ENCODE results near the gene NPAS3.

NPAS3 gene

DNA sequence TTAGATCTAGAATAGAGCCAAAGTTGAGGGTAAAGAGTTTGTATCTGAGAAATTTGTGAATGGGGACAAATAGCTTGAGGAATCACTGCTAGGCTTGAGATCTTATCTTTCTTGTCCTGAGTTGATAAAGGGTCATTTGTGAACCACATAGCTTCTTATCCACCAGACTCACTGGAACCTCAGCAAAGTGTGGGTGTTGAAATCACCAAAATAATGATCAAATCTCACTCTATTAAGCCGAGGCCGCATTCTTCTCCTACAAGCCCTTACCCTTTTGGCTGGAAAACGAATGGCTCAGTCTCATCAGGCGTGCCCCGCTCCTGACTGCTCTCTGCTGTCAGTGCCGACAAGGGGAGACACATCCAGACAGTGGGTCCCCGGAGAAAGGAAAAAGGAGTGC is 771.6 kb downstream of the NPAS3 start:
- Mint-ChIP-seq H3K27me3 (peaks cover 5% of the 10 kb centered on the region), H3K4me1 (ENCODE audit: low read depth) (no peaks in the 10 kb centered on the region), H3K4me3 (no peak overlapping the region), H3K27ac (no peak overlapping the region), H3K9me3 (no peaks in the 10 kb centered on the region), H3K36me3 (ENCODE audit: low read depth) (no peaks in the 10 kb centered on the region)
- no peak for DNase-seq

DNA sequence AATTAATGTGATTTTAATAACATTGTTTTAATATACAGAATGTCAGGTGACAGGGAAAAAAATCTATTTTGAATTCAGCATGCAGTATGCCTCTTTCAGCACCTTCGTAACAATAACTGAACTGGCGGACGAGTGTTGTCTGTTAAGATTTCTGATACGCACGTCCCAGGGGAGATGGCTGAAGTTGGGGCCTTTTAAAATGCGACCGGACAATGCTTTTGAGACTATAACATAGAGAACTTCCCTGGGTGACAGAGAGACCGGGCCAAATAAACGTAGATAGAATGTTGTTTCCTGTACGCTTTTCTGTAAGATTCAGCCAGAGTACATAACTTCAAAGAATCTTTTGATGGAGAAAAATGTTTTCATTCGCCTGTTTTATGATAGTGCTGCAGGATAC is 772.5 kb downstream of the NPAS3 start:
- Mint-ChIP-seq H3K36me3 (ENCODE audit: low read depth) (no peaks in the 10 kb centered on the region), H3K9me3 (peaks cover 2% of the 10 kb centered on the region), H3K27me3 (peaks cover 2% of the 10 kb centered on the region), H3K27ac (no peak overlapping the region), H3K4me3 (no peak overlapping the region), H3K4me1 (ENCODE audit: low read depth) (no peaks in the 10 kb centered on the region)
- no peak for DNase-seq

DNA sequence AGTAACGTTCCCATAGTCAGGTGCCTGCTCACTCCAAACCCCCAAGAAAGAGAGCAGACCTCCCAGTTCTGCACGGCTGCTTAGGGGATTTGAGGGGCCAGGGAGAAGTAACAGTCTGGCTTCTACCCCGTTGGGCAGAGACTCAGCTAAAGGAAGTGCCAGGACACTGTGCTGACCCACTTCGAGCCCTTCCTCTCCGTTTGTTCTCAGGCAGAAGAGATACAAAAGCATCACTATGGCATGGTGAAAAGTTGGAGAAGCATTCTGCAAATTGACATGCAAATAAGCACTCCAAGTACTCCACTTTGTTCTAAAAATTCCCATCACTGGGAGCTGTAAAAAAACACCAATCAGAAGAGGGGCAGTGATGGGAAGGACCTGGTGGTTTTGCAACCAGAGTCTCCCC is 773.1 kb downstream of the NPAS3 start:
- H3K4me1 Mint-ChIP-seq (ENCODE audit: low read depth): no peaks in the 10 kb centered on the region
- H3K9me3 Mint-ChIP-seq: peaks cover 2% of the 10 kb centered on the region
- H3K27me3 Mint-ChIP-seq: no peaks in the 10 kb centered on the region
- no peak overlapping the region for H3K27ac Mint-ChIP-seq
- DNase-seq: no peak
- H3K36me3 Mint-ChIP-seq (ENCODE audit: low read depth): no peaks in the 10 kb centered on the region
- H3K4me3 Mint-ChIP-seq: no peak overlapping the region

DNA sequence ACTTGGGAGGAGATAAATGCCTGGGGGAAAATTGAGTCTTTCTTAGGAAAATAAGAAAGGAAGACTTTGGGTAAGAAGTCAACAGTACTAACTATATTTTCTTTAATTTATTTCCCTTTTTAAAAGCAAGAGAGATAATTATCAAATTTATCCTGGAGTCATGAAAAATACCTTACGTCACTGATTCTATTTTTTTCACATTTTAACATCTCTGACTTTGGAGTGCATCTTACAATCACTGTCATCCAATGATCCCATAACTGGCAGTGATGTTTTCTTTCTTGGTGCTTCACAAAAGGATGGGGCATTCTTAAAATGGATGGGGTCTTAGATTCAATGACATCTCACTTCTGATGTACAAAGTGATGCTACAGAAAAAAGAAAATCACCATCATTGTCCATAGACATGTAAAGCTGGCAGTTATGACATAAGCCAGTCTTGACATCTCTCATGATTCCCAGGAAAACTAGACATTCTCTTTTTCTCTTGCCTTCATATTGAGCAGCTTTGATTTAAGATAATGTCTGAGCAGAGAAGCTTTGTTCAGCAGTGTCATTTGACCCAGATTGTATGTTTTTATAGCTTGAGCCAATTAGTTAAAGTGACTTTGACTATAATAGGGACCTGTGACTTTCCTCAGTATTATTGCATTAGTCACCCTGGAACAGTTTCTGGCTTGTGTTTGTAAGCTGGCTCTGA is 776.0 kb downstream of the NPAS3 start:
- DNase-seq: no peak
- Mint-ChIP-seq H3K9me3 (peaks cover 2% of the 10 kb centered on the region), H3K27ac (no peak overlapping the region), H3K4me1 (ENCODE audit: low read depth) (no peaks in the 10 kb centered on the region), H3K4me3 (no peak overlapping the region), H3K27me3 (no peaks in the 10 kb centered on the region), H3K36me3 (ENCODE audit: low read depth) (no peaks in the 10 kb centered on the region)

DNA sequence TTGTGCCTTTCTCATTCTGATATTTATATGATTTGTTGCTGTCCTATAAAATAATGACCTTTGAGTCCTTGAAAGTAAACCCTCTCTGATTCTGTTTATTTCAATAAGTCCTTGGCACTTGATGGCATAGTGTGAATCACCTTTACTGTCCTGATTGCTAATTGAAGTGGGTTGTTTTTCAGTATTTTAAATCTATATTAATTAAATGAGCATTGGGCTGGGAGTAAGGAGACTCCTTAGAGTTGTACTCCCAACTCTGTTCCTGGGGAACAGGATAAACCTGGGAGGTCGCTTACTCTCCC is 776.5 kb downstream of the NPAS3 start:
- H3K36me3 Mint-ChIP-seq (ENCODE audit: low read depth): no peaks in the 10 kb centered on the region
- H3K9me3 Mint-ChIP-seq: peaks cover 2% of the 10 kb centered on the region
- H3K27me3 Mint-ChIP-seq: no peaks in the 10 kb centered on the region
- H3K4me3 Mint-ChIP-seq: no peak overlapping the region
- H3K27ac Mint-ChIP-seq: no peak overlapping the region
- DNase-seq: no peak
- no peaks in the 10 kb centered on the region for H3K4me1 Mint-ChIP-seq (ENCODE audit: low read depth)

DNA sequence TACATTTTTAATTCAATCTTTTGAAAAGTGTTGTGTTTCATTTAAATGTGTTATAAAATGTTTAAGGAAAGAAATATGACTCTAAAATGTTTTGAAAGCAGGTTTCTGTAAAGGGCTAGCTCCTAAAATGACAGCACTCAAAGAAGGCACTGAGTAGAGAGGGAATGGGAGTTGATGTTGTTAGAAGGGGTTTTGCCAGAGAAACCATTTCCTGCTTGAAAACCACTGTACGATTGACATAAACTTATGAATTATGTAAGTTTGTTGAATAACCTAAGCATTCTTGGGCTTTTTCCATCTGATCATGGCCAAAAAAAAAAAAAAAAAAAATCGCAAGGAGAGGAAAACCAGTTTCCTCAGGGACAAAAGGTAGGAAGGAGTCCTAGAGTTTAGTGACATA is 778.2 kb downstream of the NPAS3 start:
- Mint-ChIP-seq H3K36me3 (ENCODE audit: low read depth) (no peaks in the 10 kb centered on the region), H3K4me3 (no peak overlapping the region), H3K27ac (no peak overlapping the region), H3K9me3 (peaks cover 2% of the 10 kb centered on the region), H3K4me1 (ENCODE audit: low read depth) (no peaks in the 10 kb centered on the region), H3K27me3 (no peaks in the 10 kb centered on the region)
- no peak for DNase-seq

DNA sequence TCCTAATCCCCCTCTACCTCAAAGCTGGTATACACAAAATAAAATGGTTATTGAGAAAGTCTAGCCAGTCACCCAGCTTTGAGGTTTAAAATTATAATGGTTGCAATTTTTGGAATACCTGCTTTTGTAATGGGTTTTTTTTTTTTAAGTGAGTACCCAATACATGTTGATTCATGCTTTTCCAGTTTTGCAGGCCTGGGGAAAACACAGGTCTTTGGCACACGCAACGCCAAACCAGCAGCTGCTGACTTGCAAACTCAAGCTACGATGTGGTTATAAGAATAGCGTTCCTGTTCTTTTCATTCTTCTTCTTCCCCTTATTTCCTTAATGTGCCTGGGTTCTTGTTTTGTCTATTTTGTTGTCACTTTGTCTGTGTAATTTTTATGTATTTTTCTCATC is 779.2 kb downstream of the NPAS3 start:
- Mint-ChIP-seq H3K9me3 (peaks cover 2% of the 10 kb centered on the region), H3K27ac (no peak overlapping the region), H3K36me3 (ENCODE audit: low read depth) (no peaks in the 10 kb centered on the region), H3K27me3 (no peaks in the 10 kb centered on the region), H3K4me1 (ENCODE audit: low read depth) (no peaks in the 10 kb centered on the region), H3K4me3 (no peak overlapping the region)
- DNase-seq: no peak

DNA sequence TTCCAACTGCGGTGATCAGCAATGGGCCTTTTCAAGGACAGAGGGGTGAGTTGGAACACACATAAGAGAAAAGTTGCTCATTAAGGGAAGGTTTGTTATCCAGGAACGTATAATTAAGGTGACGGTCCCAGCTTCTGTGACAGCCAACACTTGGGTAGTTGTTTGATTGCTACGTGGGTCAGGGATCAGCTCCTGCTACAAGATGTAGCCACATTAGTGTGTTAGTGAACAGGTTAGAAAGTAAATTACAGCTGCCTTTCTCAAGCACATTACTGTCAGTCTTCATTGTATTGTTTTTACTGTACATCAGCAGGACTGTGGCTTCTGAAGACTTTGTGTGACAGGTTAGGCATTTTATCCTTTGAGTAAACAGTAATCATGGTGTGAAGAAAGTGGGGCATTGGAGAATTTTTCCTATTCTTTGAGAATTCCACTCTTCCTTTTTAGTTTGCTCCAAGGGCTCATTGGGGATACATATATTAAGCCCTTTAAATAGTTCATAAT is 781.7 kb downstream of the NPAS3 start:
- no peaks in the 10 kb centered on the region for H3K36me3 Mint-ChIP-seq (ENCODE audit: low read depth)
- no peak overlapping the region for H3K27ac Mint-ChIP-seq
- H3K9me3 Mint-ChIP-seq: peaks cover 2% of the 10 kb centered on the region
- H3K4me1 Mint-ChIP-seq (ENCODE audit: low read depth): no peaks in the 10 kb centered on the region
- no peak for DNase-seq
- H3K4me3 Mint-ChIP-seq: no peak overlapping the region
- no peaks in the 10 kb centered on the region for H3K27me3 Mint-ChIP-seq

DNA sequence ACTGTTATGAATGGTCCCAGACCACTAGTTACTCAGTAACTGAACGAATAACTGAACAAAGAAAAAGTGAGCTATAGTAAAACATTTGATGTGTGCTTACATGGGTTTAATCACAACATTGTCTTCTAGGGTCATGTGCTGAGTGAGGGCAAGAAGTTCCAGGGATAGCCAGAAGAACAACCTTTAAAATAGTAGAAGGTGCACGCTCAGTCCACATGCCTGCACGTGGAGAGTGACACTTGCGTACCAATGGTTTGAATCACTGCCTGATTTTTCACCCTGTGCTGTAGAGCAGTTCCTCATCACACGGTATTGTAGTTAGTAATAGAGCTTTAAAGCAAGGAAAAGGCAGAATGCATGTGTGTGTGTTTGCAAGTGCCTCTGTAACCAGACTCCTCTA is 788.0 kb downstream of the NPAS3 start:
- H3K4me3 Mint-ChIP-seq: no peak overlapping the region
- no peak for DNase-seq
- no peak overlapping the region for H3K27ac Mint-ChIP-seq
- H3K9me3 Mint-ChIP-seq: no peaks in the 10 kb centered on the region
- peaks cover 6% of the 10 kb centered on the region for H3K4me1 Mint-ChIP-seq (ENCODE audit: low read depth)
- peaks cover 8% of the 10 kb centered on the region for H3K27me3 Mint-ChIP-seq
- no peaks in the 10 kb centered on the region for H3K36me3 Mint-ChIP-seq (ENCODE audit: low read depth)

DNA sequence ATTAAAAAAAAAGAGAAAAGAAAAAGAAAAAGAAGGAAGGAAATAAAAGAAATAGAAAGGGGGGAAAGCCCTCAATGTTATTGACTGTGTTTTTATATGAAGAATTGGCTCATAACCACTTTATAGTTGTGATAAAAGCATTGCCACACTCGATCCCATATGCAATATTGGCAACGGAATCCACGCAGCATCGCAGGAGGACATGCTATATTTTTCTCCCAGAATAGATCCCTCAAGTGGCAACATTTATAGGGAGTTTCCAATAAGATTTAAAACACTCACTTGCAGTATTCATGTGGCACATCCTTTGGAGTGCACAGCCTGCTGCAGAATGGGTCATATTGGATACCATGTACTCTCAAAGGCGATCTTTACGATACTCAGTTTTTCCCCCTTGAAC is 788.9 kb downstream of the NPAS3 start:
- Mint-ChIP-seq H3K4me3 (no peak overlapping the region), H3K27me3 (peaks cover 10% of the 10 kb centered on the region), H3K27ac (no peak overlapping the region), H3K9me3 (no peaks in the 10 kb centered on the region), H3K36me3 (ENCODE audit: low read depth) (no peaks in the 10 kb centered on the region), H3K4me1 (ENCODE audit: low read depth) (peaks cover 6% of the 10 kb centered on the region)
- no peak for DNase-seq

DNA sequence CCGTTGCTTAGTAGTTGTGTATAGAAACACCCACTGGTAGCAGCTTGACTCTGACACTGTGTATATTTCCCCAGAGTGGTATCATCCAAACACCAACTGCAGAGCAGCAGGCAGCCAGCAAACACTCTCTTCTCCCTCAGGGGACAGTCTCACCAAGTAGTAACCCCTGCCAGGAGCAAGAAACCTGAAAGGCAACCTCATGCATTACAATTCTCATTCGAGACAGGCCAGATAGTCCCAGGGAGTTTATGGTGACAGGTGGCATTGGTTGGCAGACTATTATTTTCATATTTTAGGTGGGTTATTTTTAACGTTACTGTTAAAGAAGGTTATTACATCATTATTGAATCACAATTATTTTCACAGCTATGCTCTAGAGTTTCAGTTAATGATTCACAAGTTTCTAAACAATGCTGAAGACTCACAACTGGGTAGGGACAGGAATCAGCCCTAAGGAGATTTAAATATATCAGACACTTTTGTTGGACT is 789.4 kb downstream of the NPAS3 start:
- H3K4me3 Mint-ChIP-seq: no peak overlapping the region
- no peak overlapping the region for H3K27ac Mint-ChIP-seq
- H3K9me3 Mint-ChIP-seq: no peaks in the 10 kb centered on the region
- no peaks in the 10 kb centered on the region for H3K36me3 Mint-ChIP-seq (ENCODE audit: low read depth)
- DNase-seq: no peak
- peaks cover 10% of the 10 kb centered on the region for H3K27me3 Mint-ChIP-seq
- H3K4me1 Mint-ChIP-seq (ENCODE audit: low read depth): peaks cover 8% of the 10 kb centered on the region

DNA sequence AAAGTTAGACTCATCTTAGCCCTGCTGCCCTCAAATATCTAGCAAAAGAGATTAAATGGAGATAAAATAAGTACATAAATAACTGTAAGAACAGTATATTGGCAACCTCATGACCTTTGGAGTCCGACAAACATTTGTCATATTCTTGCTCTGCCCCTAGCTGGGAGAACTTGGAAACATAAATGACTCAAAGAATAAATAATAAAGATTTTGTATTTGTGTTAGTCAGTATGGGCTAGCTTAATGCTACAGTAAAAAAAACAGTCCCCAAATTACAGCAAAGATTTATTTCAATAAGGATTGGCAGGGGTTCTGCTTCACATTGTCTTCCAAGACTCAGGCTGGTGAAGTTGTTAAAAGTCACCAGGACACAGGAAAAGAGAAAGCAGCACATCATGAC is 791.5 kb downstream of the NPAS3 start:
- H3K27me3 Mint-ChIP-seq: peaks cover 10% of the 10 kb centered on the region
- H3K4me1 Mint-ChIP-seq (ENCODE audit: low read depth): peaks cover 28% of the 10 kb centered on the region
- no peak overlapping the region for H3K4me3 Mint-ChIP-seq
- no peaks in the 10 kb centered on the region for H3K36me3 Mint-ChIP-seq (ENCODE audit: low read depth)
- no peaks in the 10 kb centered on the region for H3K9me3 Mint-ChIP-seq
- no peak for DNase-seq
- no peak overlapping the region for H3K27ac Mint-ChIP-seq

DNA sequence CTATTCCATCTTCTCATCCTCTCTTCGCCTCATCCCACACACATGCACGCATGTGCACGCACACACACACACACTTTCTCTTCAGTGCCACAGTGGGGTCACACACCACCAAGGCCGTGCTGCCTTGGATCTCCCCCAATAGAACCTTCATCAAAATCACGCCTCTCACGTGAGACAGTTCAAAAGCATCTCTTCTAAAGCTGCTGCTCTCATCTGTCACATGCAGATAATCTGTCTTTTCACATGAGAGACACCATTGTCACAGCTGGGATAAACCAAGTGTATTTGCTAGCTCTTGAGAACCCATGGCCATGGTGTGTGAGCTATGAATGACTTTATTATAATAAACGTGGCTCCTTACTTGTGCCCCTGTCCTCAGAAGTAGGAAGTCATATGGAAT is 793.5 kb downstream of the NPAS3 start:
- H3K27ac Mint-ChIP-seq: no peak overlapping the region
- no peaks in the 10 kb centered on the region for H3K9me3 Mint-ChIP-seq
- peaks cover 4% of the 10 kb centered on the region for H3K27me3 Mint-ChIP-seq
- H3K4me3 Mint-ChIP-seq: no peak overlapping the region
- H3K4me1 Mint-ChIP-seq (ENCODE audit: low read depth): peaks cover 32% of the 10 kb centered on the region
- DNase-seq: no peak
- H3K36me3 Mint-ChIP-seq (ENCODE audit: low read depth): no peaks in the 10 kb centered on the region

DNA sequence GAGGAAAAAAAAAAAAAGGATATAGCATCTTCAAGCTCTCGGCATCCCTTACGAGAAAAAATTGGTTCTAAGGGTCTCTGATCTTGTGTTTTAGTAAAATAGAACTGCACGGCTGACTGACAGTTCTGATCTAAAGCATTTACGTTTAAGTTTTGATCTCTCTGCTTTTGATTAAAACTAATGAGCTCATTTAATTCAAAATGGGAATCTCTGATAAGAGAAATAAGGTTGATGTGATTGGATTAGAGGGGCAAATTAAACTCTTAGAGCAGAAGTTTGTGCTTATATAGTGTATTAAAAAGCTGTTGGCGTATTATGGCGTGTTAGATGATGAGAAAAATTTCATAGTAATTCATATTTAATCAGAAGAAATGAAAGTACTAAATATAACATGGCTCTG is 794.6 kb downstream of the NPAS3 start:
- Mint-ChIP-seq H3K27ac (peak overlapping the region; percentile 91), H3K9me3 (no peaks in the 10 kb centered on the region), H3K4me3 (no peak overlapping the region), H3K36me3 (ENCODE audit: low read depth) (no peaks in the 10 kb centered on the region), H3K27me3 (peaks cover 4% of the 10 kb centered on the region), H3K4me1 (ENCODE audit: low read depth) (peaks cover 33% of the 10 kb centered on the region)
- DNase-seq: no peak

DNA sequence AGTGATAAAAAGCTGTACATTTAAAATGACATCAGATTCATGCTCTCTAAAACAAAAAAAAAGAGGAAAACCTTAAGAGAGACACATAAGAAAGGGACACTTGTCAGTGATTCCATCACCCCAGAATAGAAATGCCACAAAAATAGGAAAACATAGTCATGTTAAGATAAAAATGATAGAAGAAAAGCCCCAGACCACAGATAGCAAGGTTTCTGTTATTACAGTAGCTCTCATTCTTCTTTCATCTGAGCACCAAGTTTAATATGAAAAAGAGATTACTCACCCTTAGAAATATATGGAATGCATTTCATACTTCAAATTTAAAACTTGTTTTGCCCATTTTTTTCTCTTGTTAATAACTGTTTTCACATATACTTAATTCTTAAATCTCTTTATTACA is 795.0 kb downstream of the NPAS3 start:
- peak overlapping the region; percentile 91 for H3K27ac Mint-ChIP-seq

DNA sequence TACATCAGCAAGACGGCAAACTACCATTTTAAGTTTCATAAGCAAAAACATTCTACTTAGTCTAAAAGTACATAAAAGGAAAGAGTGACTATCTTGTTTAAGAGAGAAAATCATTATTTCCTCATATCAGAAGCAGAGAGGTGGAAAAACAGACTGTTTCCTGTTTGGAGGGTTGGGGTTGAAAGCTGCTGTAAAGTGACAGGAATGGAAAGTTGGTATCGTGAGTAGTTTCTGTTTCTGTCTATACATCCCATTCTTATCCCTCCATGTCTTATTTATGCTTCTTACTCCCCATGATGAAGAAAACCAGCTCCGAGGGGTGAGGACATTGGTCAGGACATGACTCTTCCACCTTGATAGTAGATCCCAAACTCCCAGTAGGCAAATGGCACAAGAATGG is 795.7 kb downstream of the NPAS3 start:
- H3K9me3 Mint-ChIP-seq: no peaks in the 10 kb centered on the region
- DNase-seq: peak; percentile 30
- H3K27ac Mint-ChIP-seq: peak overlapping the region; percentile 91
- peaks cover 30% of the 10 kb centered on the region for H3K4me1 Mint-ChIP-seq (ENCODE audit: low read depth)
- H3K4me3 Mint-ChIP-seq: no peak overlapping the region
- H3K27me3 Mint-ChIP-seq: peaks cover 4% of the 10 kb centered on the region
- no peaks in the 10 kb centered on the region for H3K36me3 Mint-ChIP-seq (ENCODE audit: low read depth)

More for the DNA sequence above, 795.0 kb downstream of the NPAS3 start:
- Mint-ChIP-seq H3K27me3 (peaks cover 4% of the 10 kb centered on the region), H3K4me3 (no peak overlapping the region), H3K36me3 (ENCODE audit: low read depth) (no peaks in the 10 kb centered on the region), H3K4me1 (ENCODE audit: low read depth) (peaks cover 31% of the 10 kb centered on the region), H3K9me3 (no peaks in the 10 kb centered on the region)
- DNase-seq: no peak
